Thymus (tissue), 11 donors: ENCODE results near the gene TOX3. TPM values are rescaled to one million over a fixed set of nuclear protein-coding genes. Genes with fewer than 3 reads are reported as not detected.

Source experiments
- DNase-seq, 9 donors: peaks; one replicate each; pipeline ENCODE4 v3.0.0-alpha.2; 2013; ENCODE audit warnings: low spot score in 9 of 9, low read depth in 6 of 9, missing footprints in 1 of 9
- H3K27ac ChIP-seq, 2 donors: one replicate each; pipeline ENCODE4 v1.5.1; 2013; ENCODE audit warnings: control low read depth in 1 of 2, low read depth in 1 of 2, low read length in 1 of 2, mild to moderate bottlenecking in 1 of 2, moderate library complexity in 1 of 2
- H3K27me3 ChIP-seq, 2 donors: one replicate each; pipeline ENCODE4 v1.5.1; 2013; ENCODE audit warnings: low read length in 1 of 2; ENCODE audit not compliant: control insufficient read depth in 2 of 2, insufficient read depth in 1 of 2
- H3K36me3 ChIP-seq, 2 donors: one replicate each; pipeline ENCODE4 v1.5.1; 2013; ENCODE audit warnings: low read length in 1 of 2, mild to moderate bottlenecking in 1 of 2, moderate library complexity in 1 of 2; ENCODE audit not compliant: control insufficient read depth in 2 of 2, insufficient read depth in 2 of 2
- H3K4me1 ChIP-seq, 2 donors: one replicate each; pipeline ENCODE4 v1.5.1; 2013; ENCODE audit warnings: low read length in 2 of 2; ENCODE audit not compliant: control insufficient read depth in 2 of 2, insufficient read depth in 2 of 2
- H3K4me3 ChIP-seq, 2 donors: one replicate each; pipeline ENCODE4 v1.5.1; 2013; ENCODE audit warnings: low read length in 2 of 2, control low read depth in 1 of 2, mild to moderate bottlenecking in 1 of 2
- H3K9me3 ChIP-seq, 2 donors: one replicate each; pipeline ENCODE4 v1.5.1; 2013; ENCODE audit warnings: low read length in 1 of 2, mild to moderate bottlenecking in 1 of 2; ENCODE audit not compliant: control insufficient read depth in 2 of 2, insufficient read depth in 1 of 2
- WGBS: extraction: QIAGEN DNeasy Blood & Tissue Kit; methylation state at CpG from one replicate; pipeline ENCODE4 v1.1.7; 2013; 5-methylcytosine and 5-hydroxymethylcytosine counted together
- polyA plus RNA-seq: library from polyadenylated mRNA; stranded (reverse); fragments of 200-250 nt; gene quantifications from one replicate; pipeline ENCODE4 v1.2.3, GENCODE V29; 2013
- total RNA-seq: library from RNA; stranded (reverse); fragments of 120-200 nt; gene quantifications from one replicate; pipeline ENCODE4 v1.2.4, GENCODE V29; 2013
- donor health status: healthy.

TOX3 gene
- total and polyA plus RNA-seq, 2 donors: 0.87 to 0.90 TPM

GRCh38 chr16:52578829-52579498 lies 32.0 kb upstream of the TOX3 start:
- WGBS: 87% methylated on average over 4 of the region's 4 CpGs
- Histone ChIP-seq H3K9me3 (no peaks in the 10 kb centered on the region), H3K4me3 (no peak overlapping the region), H3K27ac (no peak overlapping the region), H3K27me3 (no peaks in the 10 kb centered on the region), H3K36me3 (no peaks in the 10 kb centered on the region), H3K4me1 (no peaks in the 10 kb centered on the region)
- DNase-seq: no peak

- 79% methylated on average over 11 of the region's 11 CpGs for WGBS
- H3K4me1 ChIP-seq: no peaks in the 10 kb centered on the region
- DNase-seq: no peak
- H3K36me3 ChIP-seq: no peaks in the 10 kb centered on the region
- H3K27me3 ChIP-seq: no peaks in the 10 kb centered on the region
- H3K27ac ChIP-seq: no peak overlapping the region
- no peaks in the 10 kb centered on the region for H3K9me3 ChIP-seq
- H3K4me3 ChIP-seq: no peak overlapping the region
Measured at GRCh38 chr16:52578007-52578828, 31.3 kb upstream of the TOX3 start.

GRCh38 chr16:52577130-52577706 lies 30.3 kb upstream of the TOX3 start:
- WGBS: 83% methylated on average over 9 of the region's 9 CpGs
- no peak overlapping the region for H3K4me3 ChIP-seq
- DNase-seq: no peak

GRCh38 chr16:52573365-52574299 lies 26.7 kb upstream of the TOX3 start:
- 88% methylated on average over 7 of the region's 7 CpGs for WGBS
- H3K4me1 ChIP-seq: no peaks in the 10 kb centered on the region
- H3K9me3 ChIP-seq: no peaks in the 10 kb centered on the region
- H3K27ac ChIP-seq: no peak overlapping the region
- no peaks in the 10 kb centered on the region for H3K27me3 ChIP-seq
- H3K4me3 ChIP-seq: no peak overlapping the region
- DNase-seq: no peak
- H3K36me3 ChIP-seq: no peaks in the 10 kb centered on the region

More at GRCh38 chr16:52577130-52577706, 30.3 kb upstream of the TOX3 start:
- no peaks in the 10 kb centered on the region for H3K4me1 ChIP-seq
- H3K27me3 ChIP-seq: no peaks in the 10 kb centered on the region
- no peak overlapping the region for H3K27ac ChIP-seq
- no peaks in the 10 kb centered on the region for H3K9me3 ChIP-seq
- no peaks in the 10 kb centered on the region for H3K36me3 ChIP-seq

- Histone ChIP-seq H3K27ac (no peak overlapping the region), H3K4me3 (no peak overlapping the region), H3K36me3 (no peaks in the 10 kb centered on the region), H3K27me3 (no peaks in the 10 kb centered on the region), H3K4me1 (no peaks in the 10 kb centered on the region), H3K9me3 (no peaks in the 10 kb centered on the region)
- 94% methylated on average over 1 of the region's 1 CpG for WGBS
- no peak for DNase-seq
Measured at GRCh38 chr16:52572656-52573055, 25.7 kb upstream of the TOX3 start.

GRCh38 chr16:52570495-52571091 lies 23.6 kb upstream of the TOX3 start:
- Histone ChIP-seq H3K36me3 (no peaks in the 10 kb centered on the region), H3K27ac (no peak overlapping the region), H3K4me3 (no peak overlapping the region), H3K9me3 (no peaks in the 10 kb centered on the region), H3K27me3 (no peaks in the 10 kb centered on the region), H3K4me1 (no peaks in the 10 kb centered on the region)
- 89% methylated on average over 4 of the region's 4 CpGs for WGBS
- no peak for DNase-seq

GRCh38 chr16:52569701-52570100 lies 22.8 kb upstream of the TOX3 start:
- H3K9me3 ChIP-seq: no peaks in the 10 kb centered on the region
- no peak for DNase-seq
- no peak overlapping the region for H3K27ac ChIP-seq
- WGBS: 91% methylated on average over 2 of the region's 2 CpGs
- H3K27me3 ChIP-seq: no peaks in the 10 kb centered on the region
- H3K4me1 ChIP-seq: no peaks in the 10 kb centered on the region
- H3K4me3 ChIP-seq: no peak overlapping the region
- H3K36me3 ChIP-seq: no peaks in the 10 kb centered on the region

- Histone ChIP-seq H3K4me3 (no peak overlapping the region), H3K27me3 (no peaks in the 10 kb centered on the region), H3K36me3 (no peaks in the 10 kb centered on the region), H3K27ac (no peak overlapping the region), H3K9me3 (no peaks in the 10 kb centered on the region), H3K4me1 (no peaks in the 10 kb centered on the region)
- DNase-seq: no peak
- WGBS: 79% methylated on average over 3 of the region's 3 CpGs
Measured at GRCh38 chr16:52568983-52569690, 22.2 kb upstream of the TOX3 start.
